ENCODE measurements around the gene MRPL38. TPM values are rescaled to one million over a fixed set of nuclear protein-coding genes. Genes with fewer than 3 reads are reported as not detected.

The MRPL38 gene
- total RNA-seq, 1 experiment from 2014 or later, result 74.5 TPM

- DNase-seq, result no peak
- H4K20me1 ChIP-seq (ENCODE audit: low read length), result no peaks in the 10 kb centered on the region
- no peaks in the 10 kb centered on the region for H3K9me2 ChIP-seq (replicated peaks; ENCODE audit: low read length)
- no peaks in the 10 kb centered on the region; the same call in 1 of the 2 replicates for H3K36me3 ChIP-seq (ENCODE audit: low read depth, low read length)
- no peak overlapping the region for H3K4me2 ChIP-seq (ENCODE audit: low read length)
- TF ChIP-seq CTCF (conservative IDR thresholded peaks at IDR 0.05; ENCODE audit: low read depth, low read length), result no peak
- TF ChIP-seq EZH2phosphoT487 (IDR thresholded peaks at IDR 0.05; ENCODE audit: borderline replicate concordance, low read length), result no peak
- no peak for TF ChIP-seq EZH2 (IDR thresholded peaks at IDR 0.05; ENCODE audit: low read length, unreplicated experiment)
- H2AFZ ChIP-seq (ENCODE audit: low read length), result no peak overlapping the region
- H3K4me1 ChIP-seq (ENCODE audit: insufficient read depth, low read length), result no peaks in the 10 kb centered on the region
- intact Hi-C loops (cut with micrococcal nuclease), result no loop called here
- no peaks in the 10 kb centered on the region for H3K27me3 ChIP-seq (ENCODE audit: low read length)
- no peaks in the 10 kb centered on the region for H3K9me3 ChIP-seq (ENCODE audit: low read length)
- no peak overlapping the region for H3K4me3 ChIP-seq (ENCODE audit: low read length)
- H3K27ac ChIP-seq (ENCODE audit: low read length), result no peak overlapping the region
- CTCF ChIA-PET, result no interaction called here
- no TSS peak for BruUV-seq (replicated peaks)
- ATAC-seq, result no peak
- H3F3A ChIP-seq (ENCODE audit: low read length, unreplicated experiment), result no peaks in the 10 kb centered on the region
- H3K79me2 ChIP-seq (ENCODE audit: low read length), result no peaks in the 10 kb centered on the region
- POLR2A ChIA-PET (ENCODE audit: unreplicated experiment), result no interaction called here
- no peak overlapping the region for H3K9ac ChIP-seq (ENCODE audit: low read length)
These were observed 18.5 kb upstream of the MRPL38 start for GRCh38 chr17:75922963-75923874.

- Histone ChIP-seq H3K36me3 (ENCODE audit: low read depth, low read length) (no peaks in the 10 kb centered on the region; the same call in 1 of the 2 replicates), H4K20me1 (ENCODE audit: low read length) (no peaks in the 10 kb centered on the region), H3K9ac (ENCODE audit: low read length) (no peak overlapping the region), H3K9me2 (replicated peaks; ENCODE audit: low read length) (no peaks in the 10 kb centered on the region), H3F3A (ENCODE audit: low read length, unreplicated experiment) (no peaks in the 10 kb centered on the region), H3K4me2 (ENCODE audit: low read length) (no peak overlapping the region), H3K79me2 (ENCODE audit: low read length) (no peaks in the 10 kb centered on the region), H3K4me1 (ENCODE audit: insufficient read depth, low read length) (no peaks in the 10 kb centered on the region), H3K9me3 (ENCODE audit: low read length) (no peaks in the 10 kb centered on the region), H3K27me3 (ENCODE audit: low read length) (no peaks in the 10 kb centered on the region), H3K4me3 (ENCODE audit: low read length) (no peak overlapping the region), H3K27ac (ENCODE audit: low read length) (no peak overlapping the region), H2AFZ (ENCODE audit: low read length) (no peak overlapping the region)
- DNase-seq (no peak), ATAC-seq (no peak)
- intact Hi-C loops (cut with micrococcal nuclease), result no loop called here
- TF ChIP-seq EZH2phosphoT487 (IDR thresholded peaks at IDR 0.05; ENCODE audit: borderline replicate concordance, low read length) (no peak), CTCF (conservative IDR thresholded peaks at IDR 0.05; ENCODE audit: low read depth, low read length) (no peak), EZH2 (IDR thresholded peaks at IDR 0.05; ENCODE audit: low read length, unreplicated experiment) (no peak)
- BruUV-seq (replicated peaks), result no TSS peak
- POLR2A ChIA-PET (ENCODE audit: unreplicated experiment), result no interaction called here
- CTCF ChIA-PET, result no interaction called here
These were observed 17.7 kb upstream of the MRPL38 start for GRCh38 chr17:75922173-75922961.
